Mucosa of gallbladder (tissue), 1 donor: ENCODE data around the gene HCRTR1. TPM values are rescaled to one million over a fixed set of nuclear protein-coding genes. Genes with fewer than 3 reads are reported as not detected.

Experiments used
- DNase-seq: peaks from one replicate; pipeline ENCODE4 v3.0.0-alpha.2; 2020; ENCODE audit warnings: low spot score
- total RNA-seq: library from RNA; stranded (reverse); gene quantifications from one replicate; pipeline ENCODE4 v1.2.1, GENCODE V29; 2021
- donor health status: DM: no; HTN: no; CAD: no.

Gene HCRTR1
- total RNA-seq, 1 donor from 2014 or later, result not detected

- no peak for DNase-seq
Measured at GRCh38 chr1:31598980-31599379, 18.5 kb upstream of the HCRTR1 start.

GRCh38 chr1:31600641-31601040 is 16.8 kb upstream of the HCRTR1 start:
- no peak for DNase-seq

- DNase-seq, result no peak
Measured at GRCh38 chr1:31602081-31602480, 15.4 kb upstream of the HCRTR1 start.

- no peak for DNase-seq
Measured at GRCh38 chr1:31605908-31606427, 11.5 kb upstream of the HCRTR1 start.

GRCh38 chr1:31607360-31607759 is 10.1 kb upstream of the HCRTR1 start:
- no peak for DNase-seq

- no peak for DNase-seq
Measured at GRCh38 chr1:31609514-31610118, 7.9 kb upstream of the HCRTR1 start.

- DNase-seq, result no peak
Measured at GRCh38 chr1:31614414-31615005, 3.0 kb upstream of the HCRTR1 start.

- no peak for DNase-seq
Measured at GRCh38 chr1:31615414-31615813, 2.1 kb upstream of the HCRTR1 start.

GRCh38 chr1:31615939-31616338 is 1.6 kb upstream of the HCRTR1 start:
- no peak for DNase-seq

- DNase-seq, result no peak
Measured at GRCh38 chr1:31617916-31618746, 642 bp downstream of the HCRTR1 start.

GRCh38 chr1:31618916-31619846 is 1.7 kb downstream of the HCRTR1 start:
- DNase-seq, result no peak

- no peak for DNase-seq
Measured at GRCh38 chr1:31620631-31621497, 3.4 kb downstream of the HCRTR1 start.

GRCh38 chr1:31621498-31621820 is 4.0 kb downstream of the HCRTR1 start:
- no peak for DNase-seq

GRCh38 chr1:31621847-31622730 is 4.6 kb downstream of the HCRTR1 start:
- no peak for DNase-seq

- no peak for DNase-seq
Measured at GRCh38 chr1:31623365-31623764, 5.9 kb downstream of the HCRTR1 start.

- no peak for DNase-seq
Measured at GRCh38 chr1:31624309-31624708, 6.8 kb downstream of the HCRTR1 start.

GRCh38 chr1:31624731-31625514 is 7.4 kb downstream of the HCRTR1 start:
- no peak for DNase-seq

GRCh38 chr1:31625561-31626222 is 8.2 kb downstream of the HCRTR1 start:
- DNase-seq, result no peak
